Ovary (tissue), 3 donors: Measurements from ENCODE around the gene LIX1.

Experiments used
- POLR2A ChIP-seq: fragments of 450-650 bp; IDR thresholded peaks from one replicate; pipeline ENCODE4 v1.6.1; 2017; ENCODE audit warnings: antibody characterized with exemption, mild to moderate bottlenecking, moderate library complexity
- TF ChIP-seq, protein P1 (sequence below), 3 donors: fragments of 450-650 bp in 2 of 3; fragments of 200-600 bp in 1 of 3; IDR thresholded peaks; one replicate each; pipeline versions ENCODE4 v1.5.1 to v1.8.0; 2016 to 2022; ENCODE audit warnings: antibody characterized with exemption in 3 of 3, mild to moderate bottlenecking in 1 of 3
- donor health status: DM: no; HTN: no; CAD: no.

DNA sequence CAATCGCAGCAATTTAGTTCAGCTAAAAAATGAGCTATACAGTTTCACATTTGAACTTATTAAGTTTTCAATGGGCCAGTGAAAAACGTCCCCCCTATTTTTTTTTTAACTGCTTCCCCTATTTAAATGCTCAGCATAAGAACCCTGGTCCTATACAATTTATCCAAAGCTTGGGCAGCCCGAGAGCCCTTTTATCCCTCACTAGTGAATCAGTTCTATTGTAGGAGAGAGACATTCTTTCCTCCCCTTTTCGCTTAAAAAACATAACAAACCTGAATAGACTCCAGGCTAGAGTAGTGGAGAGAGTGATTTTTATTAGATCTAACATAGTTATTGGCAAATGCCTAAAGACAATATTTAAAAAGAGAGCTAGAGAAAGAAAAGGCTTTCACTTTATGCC is 1.4 kb downstream of the LIX1 start:
- TF ChIP-seq, protein P1, sequence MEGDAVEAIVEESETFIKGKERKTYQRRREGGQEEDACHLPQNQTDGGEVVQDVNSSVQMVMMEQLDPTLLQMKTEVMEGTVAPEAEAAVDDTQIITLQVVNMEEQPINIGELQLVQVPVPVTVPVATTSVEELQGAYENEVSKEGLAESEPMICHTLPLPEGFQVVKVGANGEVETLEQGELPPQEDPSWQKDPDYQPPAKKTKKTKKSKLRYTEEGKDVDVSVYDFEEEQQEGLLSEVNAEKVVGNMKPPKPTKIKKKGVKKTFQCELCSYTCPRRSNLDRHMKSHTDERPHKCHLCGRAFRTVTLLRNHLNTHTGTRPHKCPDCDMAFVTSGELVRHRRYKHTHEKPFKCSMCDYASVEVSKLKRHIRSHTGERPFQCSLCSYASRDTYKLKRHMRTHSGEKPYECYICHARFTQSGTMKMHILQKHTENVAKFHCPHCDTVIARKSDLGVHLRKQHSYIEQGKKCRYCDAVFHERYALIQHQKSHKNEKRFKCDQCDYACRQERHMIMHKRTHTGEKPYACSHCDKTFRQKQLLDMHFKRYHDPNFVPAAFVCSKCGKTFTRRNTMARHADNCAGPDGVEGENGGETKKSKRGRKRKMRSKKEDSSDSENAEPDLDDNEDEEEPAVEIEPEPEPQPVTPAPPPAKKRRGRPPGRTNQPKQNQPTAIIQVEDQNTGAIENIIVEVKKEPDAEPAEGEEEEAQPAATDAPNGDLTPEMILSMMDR (IDR thresholded peaks at IDR 0.05): no peak
- TF ChIP-seq POLR2A: no peak
